ENCODE measurements around the gene ASPDH. TPM values are rescaled to one million over a fixed set of nuclear protein-coding genes. Genes with fewer than 3 reads are reported as not detected.

Gene ASPDH
- total RNA-seq (not detected in 2 replicates), polyA plus RNA-seq (not detected in 2 replicates), polyA minus RNA-seq (not detected in 2 replicates)
- total RNA-seq (2013), result not detected

- Mint-ChIP-seq H3K4me1 (peaks cover 17% of the 10 kb centered on the region), H3K4me3 (no peak within 1 kb of the TSS), H3K9me3 (ENCODE audit: insufficient read depth) (no peaks in the 10 kb centered on the region), H3K27ac (peak within 1 kb of the TSS; percentile 59), H3K27me3 (peaks cover 3% of the 10 kb centered on the region)
- intact Hi-C loops (cut with micrococcal nuclease), result no loop called here
- Histone ChIP-seq H3K4me1 (ENCODE audit: control insufficient read depth in 2 of 2, insufficient read depth in 2 of 2, low read length in 2 of 2) (peaks cover 14 to 20% of the 10 kb centered on the region in 2 donors), H3K36me3 (replicated peaks in 1 of 2; ENCODE audit: control extremely low read depth in 1 of 2, control insufficient read depth in 1 of 2, extremely low read depth in 1 of 2, insufficient read depth in 2 of 2, low read length in 1 of 2) (no peaks in the 10 kb centered on the region), H3K4me3 (ENCODE audit: control extremely low read depth in 1 of 5, extremely low read depth in 1 of 5, insufficient read depth in 1 of 5, low read depth in 2 of 5, low read length in 4 of 5) (no peak within 1 kb of the TSS), H4K20me1 (ENCODE audit: control insufficient read depth, insufficient read depth, low read length, poor library complexity, severe bottlenecking) (no peaks in the 10 kb centered on the region), H3K9me3 (ENCODE audit: control extremely low read depth in 1 of 3, control insufficient read depth in 2 of 3, insufficient read depth in 1 of 3, low read length in 2 of 3) (peaks cover 0 to 8% (median 0%) of the 10 kb centered on the region in 3 donors), H3K9ac (ENCODE audit: low read length) (no peak within 1 kb of the TSS), H3K79me2 (ENCODE audit: control insufficient read depth, insufficient read depth, low read length) (no peaks in the 10 kb centered on the region), H2AFZ (ENCODE audit: insufficient read depth, low read depth, low read length, poor library complexity, severe bottlenecking) (no peak within 1 kb of the TSS), H3K27me3 (replicated peaks in 1 of 4; ENCODE audit: control extremely low read depth in 1 of 4, control insufficient read depth in 3 of 4, insufficient read depth in 4 of 4, low read length in 3 of 4) (peaks cover 0 to 25% (median 2%) of the 10 kb centered on the region in 4 experiments), H3K27ac (ENCODE audit: low read length in 2 of 2) (no peak within 1 kb of the TSS), H3K4me2 (replicated peaks; ENCODE audit: low read depth, low read length, poor library complexity, severe bottlenecking) (no peak within 1 kb of the TSS)
- no peak for ATAC-seq (ENCODE audit: low read depth)
- no peak for DNase-seq
- WGBS (ENCODE audit: insufficient coverage), result 67% methylated on average over 19 of the region's 22 CpGs
- TF ChIP-seq CTCF (IDR thresholded peaks at IDR 0.05) (no peak), EZH2 (IDR thresholded peaks at IDR 0.05; ENCODE audit: borderline replicate concordance, insufficient read depth, low read depth, low read length, poor library complexity, severe bottlenecking) (no peak)
- ChIA-PET POLR2A (no interaction called here), CTCF (no interaction called here)
These were observed at the start of gene ASPDH for GRCh38 chr19:50513746-50514345. Gene ASPDH (minus strand): TSS chr19:50513913. CDS start chr19:50513823, 90 bp downstream.

GRCh38 chr19:50562996-50563395 lies 49.3 kb upstream of the ASPDH start:
- H3K4me1 Mint-ChIP-seq, result peaks cover 12% of the 10 kb centered on the region
- no peak overlapping the region for H3K27ac Mint-ChIP-seq
- H3K4me3 ChIP-seq (ENCODE audit: control extremely low read depth in 1 of 5, extremely low read depth in 1 of 5, insufficient read depth in 1 of 5, low read depth in 2 of 5, low read length in 4 of 5), result no peak overlapping the region
- peaks cover 18 to 23% of the 10 kb centered on the region in 2 donors for H3K4me1 ChIP-seq (ENCODE audit: control insufficient read depth in 2 of 2, insufficient read depth in 2 of 2, low read length in 2 of 2)
- 89% methylated on average over 8 of the region's 9 CpGs for WGBS (ENCODE audit: insufficient coverage)
- DNase-seq (no peak), ATAC-seq (ENCODE audit: low read depth) (no peak)
- no peaks in the 10 kb centered on the region for H3K79me2 ChIP-seq (ENCODE audit: control insufficient read depth, insufficient read depth, low read length)
- TF ChIP-seq CTCF (IDR thresholded peaks at IDR 0.05), result no peak
- no peak for TF ChIP-seq EZH2 (IDR thresholded peaks at IDR 0.05; ENCODE audit: borderline replicate concordance, insufficient read depth, low read depth, low read length, poor library complexity, severe bottlenecking)
- H3K9me3 Mint-ChIP-seq (ENCODE audit: insufficient read depth), result no peaks in the 10 kb centered on the region
- intact Hi-C loops (cut with micrococcal nuclease), result no loop called here
- peaks cover 0 to 7% (median 0%) of the 10 kb centered on the region in 3 donors for H3K9me3 ChIP-seq (ENCODE audit: control extremely low read depth in 1 of 3, control insufficient read depth in 2 of 3, insufficient read depth in 1 of 3, low read length in 2 of 3)
- H3K36me3 ChIP-seq (replicated peaks in 1 of 2; ENCODE audit: control extremely low read depth in 1 of 2, control insufficient read depth in 1 of 2, extremely low read depth in 1 of 2, insufficient read depth in 2 of 2, low read length in 1 of 2), result no peaks in the 10 kb centered on the region
- ChIA-PET POLR2A (no interaction called here), CTCF (no interaction called here)
- H3K4me3 Mint-ChIP-seq, result no peak overlapping the region
- H3K27me3 Mint-ChIP-seq, result peaks cover 46% of the 10 kb centered on the region
- H4K20me1 ChIP-seq (ENCODE audit: control insufficient read depth, insufficient read depth, low read length, poor library complexity, severe bottlenecking), result no peaks in the 10 kb centered on the region
- no peak overlapping the region for H3K27ac ChIP-seq (ENCODE audit: low read length in 2 of 2)
- no peak overlapping the region for H2AFZ ChIP-seq (ENCODE audit: insufficient read depth, low read depth, low read length, poor library complexity, severe bottlenecking)
- peaks cover 0 to 50% (median 12%) of the 10 kb centered on the region in 4 experiments for H3K27me3 ChIP-seq (replicated peaks in 1 of 4; ENCODE audit: control extremely low read depth in 1 of 4, control insufficient read depth in 3 of 4, insufficient read depth in 4 of 4, low read length in 3 of 4)
- H3K4me2 ChIP-seq (replicated peaks; ENCODE audit: low read depth, low read length, poor library complexity, severe bottlenecking), result no peak overlapping the region
- H3K9ac ChIP-seq (ENCODE audit: low read length), result no peak overlapping the region
